ENCODE results near the gene FBXL19. TPM values are rescaled to one million over a fixed set of nuclear protein-coding genes. Genes with fewer than 3 reads are reported as not detected.
A peak's percentile ranks its signal among the peaks of the same experiment; 100 is the strongest.

FBXL19 gene
- total RNA-seq, 1 donor from 2014 or later: 66.9 TPM

DNA sequence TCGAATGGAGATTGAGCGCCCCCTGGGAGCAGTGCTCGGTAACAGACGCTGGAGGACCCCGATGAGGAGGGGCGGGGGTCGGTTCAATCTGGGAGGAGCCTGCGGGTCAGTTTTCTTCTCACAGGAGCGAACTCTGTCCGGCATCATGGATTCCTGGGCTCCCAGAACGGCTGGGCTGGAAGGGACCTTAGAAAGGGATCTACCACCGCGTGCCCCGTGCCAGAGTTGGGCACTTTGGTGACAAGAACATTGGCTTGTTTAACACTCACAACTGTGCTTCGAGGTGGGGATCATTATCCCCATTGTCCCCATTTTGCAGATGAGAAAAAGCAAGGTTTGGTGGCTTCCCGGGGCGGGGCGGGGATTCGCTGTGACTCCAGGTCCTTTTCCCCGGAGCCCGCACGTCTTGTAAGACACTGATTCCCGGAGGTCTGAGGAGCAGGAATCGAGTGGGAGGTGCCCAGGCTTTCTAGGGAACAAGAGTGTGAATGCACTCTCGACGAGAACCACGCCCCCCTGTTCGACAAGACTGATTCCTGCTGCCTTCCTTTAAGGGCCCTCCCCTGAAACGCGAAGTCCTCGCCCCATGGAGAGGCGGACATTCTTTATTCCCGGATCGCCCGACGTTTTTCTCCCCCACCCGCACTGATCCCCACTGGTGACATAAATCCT lies 1.5 kb upstream of the FBXL19 start:
- peak; percentile 69 to 95 for DNase-seq (ENCODE audit: low spot score in 2 of 2)
- TF ChIP-seq, protein P1, sequence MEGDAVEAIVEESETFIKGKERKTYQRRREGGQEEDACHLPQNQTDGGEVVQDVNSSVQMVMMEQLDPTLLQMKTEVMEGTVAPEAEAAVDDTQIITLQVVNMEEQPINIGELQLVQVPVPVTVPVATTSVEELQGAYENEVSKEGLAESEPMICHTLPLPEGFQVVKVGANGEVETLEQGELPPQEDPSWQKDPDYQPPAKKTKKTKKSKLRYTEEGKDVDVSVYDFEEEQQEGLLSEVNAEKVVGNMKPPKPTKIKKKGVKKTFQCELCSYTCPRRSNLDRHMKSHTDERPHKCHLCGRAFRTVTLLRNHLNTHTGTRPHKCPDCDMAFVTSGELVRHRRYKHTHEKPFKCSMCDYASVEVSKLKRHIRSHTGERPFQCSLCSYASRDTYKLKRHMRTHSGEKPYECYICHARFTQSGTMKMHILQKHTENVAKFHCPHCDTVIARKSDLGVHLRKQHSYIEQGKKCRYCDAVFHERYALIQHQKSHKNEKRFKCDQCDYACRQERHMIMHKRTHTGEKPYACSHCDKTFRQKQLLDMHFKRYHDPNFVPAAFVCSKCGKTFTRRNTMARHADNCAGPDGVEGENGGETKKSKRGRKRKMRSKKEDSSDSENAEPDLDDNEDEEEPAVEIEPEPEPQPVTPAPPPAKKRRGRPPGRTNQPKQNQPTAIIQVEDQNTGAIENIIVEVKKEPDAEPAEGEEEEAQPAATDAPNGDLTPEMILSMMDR (IDR thresholded peaks at IDR 0.05): peak; percentile 87 to 93 (median 92)
- H3K27me3 ChIP-seq: no peaks in the 10 kb centered on the region
- peak overlapping the region; percentile 64 to 65 for H3K4me3 ChIP-seq
- peak overlapping the region; percentile 95 to 97 for H3K27ac ChIP-seq
- no peaks in the 10 kb centered on the region for H3K36me3 ChIP-seq
- intact Hi-C loops (cut with DNase I): loop anchor here (1.0 to 2.0 kb wide), 6 partner anchors 26 to 271 kb away; partner anchors contain the start of genes CTF1, FBRS, ORAI3 and PRR14
- H3K4me1 ChIP-seq: peaks cover 3 to 4% of the 10 kb centered on the region in 2 donors
- H3K9me3 ChIP-seq: no peaks in the 10 kb centered on the region

DNA sequence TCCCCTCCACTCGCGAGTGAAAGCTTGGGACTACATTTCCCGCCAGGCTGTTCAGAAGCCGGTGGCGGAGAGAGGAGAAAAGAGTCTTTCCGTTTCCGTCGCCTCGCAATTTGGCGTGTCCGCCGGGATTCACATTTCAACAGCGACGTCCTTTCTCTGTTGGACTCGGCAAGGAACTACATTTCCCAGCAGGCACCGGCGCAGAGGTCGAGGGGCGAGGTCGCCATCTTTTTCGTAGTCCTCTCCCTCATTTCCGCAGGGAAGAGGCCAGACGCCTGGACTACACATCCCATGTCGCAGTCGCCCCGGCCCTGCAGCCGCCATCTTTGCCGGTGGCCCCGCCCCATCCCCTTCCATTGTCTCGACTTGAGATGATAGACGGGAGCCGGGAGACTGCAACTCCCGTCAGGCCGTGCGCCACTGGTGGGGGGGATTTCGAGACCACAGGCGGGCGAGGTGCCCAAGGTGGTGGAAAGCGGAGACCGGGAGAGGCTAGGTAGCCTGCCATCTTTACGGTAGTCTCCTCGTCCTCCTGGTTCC lies 882 bp upstream of the FBXL19 start:
- Histone ChIP-seq H3K9me3 (no peaks in the 10 kb centered on the region), H3K4me3 (peak overlapping the region; percentile 71 to 82), H3K36me3 (no peaks in the 10 kb centered on the region), H3K27ac (peak overlapping the region; percentile 95 to 97), H3K4me1 (peaks cover 3 to 4% of the 10 kb centered on the region in 2 donors), H3K27me3 (no peaks in the 10 kb centered on the region)
- TF ChIP-seq, protein P1 (IDR thresholded peaks at IDR 0.05): no peak
- intact Hi-C loops (cut with DNase I): loop anchor here (1.0 to 2.0 kb wide), 4 partner anchors 26 to 272 kb away; partner anchors contain the start of genes CTF1, FBRS, ORAI3 and PRR14
- DNase-seq (ENCODE audit: low spot score in 2 of 2): peak; percentile 100

DNA sequence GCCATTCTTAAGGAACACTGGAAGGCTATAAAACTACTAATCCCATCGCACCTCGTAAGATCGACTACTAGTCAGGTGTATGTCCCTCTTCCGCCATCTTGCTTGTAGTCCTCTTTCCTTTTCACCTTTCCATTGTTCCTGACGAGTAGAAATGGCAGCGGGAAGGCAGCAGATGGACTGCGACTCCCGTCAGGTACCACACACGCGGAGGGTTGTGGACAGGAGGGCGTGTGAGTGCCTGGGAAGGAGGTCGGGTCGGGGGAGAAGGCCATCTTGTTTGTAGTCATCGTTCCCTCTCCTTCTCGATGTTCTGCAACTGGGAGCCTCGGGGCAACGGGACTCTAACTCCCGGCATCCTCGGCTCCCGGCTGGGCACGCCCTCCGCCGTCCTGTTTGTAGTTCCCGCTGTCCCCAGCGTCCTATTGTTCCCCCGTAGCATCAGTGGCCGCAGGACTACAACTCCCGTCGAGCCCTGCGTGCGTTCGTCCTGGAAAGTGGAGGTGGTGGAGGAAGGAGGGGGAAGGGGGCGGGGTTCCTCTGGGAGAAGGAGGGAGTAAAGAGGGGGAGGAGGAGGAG lies 324 bp upstream of the FBXL19 start:
- Histone ChIP-seq H3K9me3 (no peaks in the 10 kb centered on the region), H3K4me3 (peak overlapping the region; percentile 71 to 82), H3K36me3 (no peaks in the 10 kb centered on the region), H3K27ac (peak overlapping the region; percentile 95 to 97), H3K4me1 (peaks cover 3 to 4% of the 10 kb centered on the region in 2 donors), H3K27me3 (no peaks in the 10 kb centered on the region)
- TF ChIP-seq, protein P1 (IDR thresholded peaks at IDR 0.05): no peak
- DNase-seq (ENCODE audit: low spot score in 2 of 2): peak; percentile 99 to 100
- intact Hi-C loops (cut with DNase I): loop anchor here (1.0 to 2.0 kb wide), 5 partner anchors 26 to 272 kb away; partner anchors contain the start of genes CTF1, FBRS, ORAI3 and PRR14

DNA sequence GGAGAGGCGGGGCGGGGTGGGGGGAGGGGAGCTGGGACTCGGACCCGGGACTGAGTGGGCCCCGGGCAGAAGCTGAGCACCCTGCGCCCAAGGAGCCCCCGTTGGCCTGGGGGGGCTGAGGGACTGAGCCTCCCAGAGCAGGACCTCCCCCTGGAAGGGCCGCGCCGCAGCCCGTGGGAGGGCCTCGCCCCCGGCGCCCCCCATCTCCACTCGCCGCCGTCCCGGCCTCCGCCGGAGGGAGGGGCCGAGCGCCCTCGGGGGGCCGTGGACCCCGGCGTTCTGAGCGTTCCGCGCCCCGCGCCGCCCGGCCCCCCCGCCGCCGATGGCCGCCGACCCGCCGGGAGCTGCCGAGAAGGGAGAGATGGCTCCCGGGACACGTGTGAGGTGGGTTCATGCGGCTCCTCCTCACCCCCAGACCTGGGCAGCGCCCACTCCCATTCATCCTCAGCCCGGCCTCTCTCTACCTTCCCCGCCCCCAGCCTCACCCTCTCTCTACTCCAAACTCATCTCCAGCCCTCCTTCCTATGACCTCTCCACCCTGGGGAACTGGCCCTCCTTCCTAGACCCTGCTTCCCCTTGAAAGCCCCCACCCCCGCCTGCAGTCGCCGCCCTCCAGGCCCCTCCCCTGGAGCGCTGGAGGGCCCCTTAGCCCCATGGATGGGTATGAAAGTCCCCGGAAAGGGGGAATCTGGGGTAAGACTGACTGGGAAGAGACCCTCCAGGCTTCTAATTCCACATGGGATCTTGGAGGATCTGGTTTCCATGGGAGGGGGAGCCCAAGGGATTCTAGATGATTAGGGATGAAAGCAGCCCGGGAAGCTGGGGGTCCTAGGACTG lies 922 bp downstream of the FBXL19 start:
- Histone ChIP-seq H3K4me1 (peaks cover 3 to 4% of the 10 kb centered on the region in 2 donors), H3K27ac (peak overlapping the region; percentile 95 to 97), H3K27me3 (no peaks in the 10 kb centered on the region), H3K9me3 (no peaks in the 10 kb centered on the region), H3K36me3 (peaks cover 0 to 2% of the 10 kb centered on the region in 2 donors), H3K4me3 (peak overlapping the region; percentile 71 to 82)
- TF ChIP-seq, protein P1 (IDR thresholded peaks at IDR 0.05): no peak
- intact Hi-C loops (cut with DNase I): loop anchor here (2.0 kb wide), 1 partner anchor 17 kb away; no protein-coding TSS in a partner anchor
- DNase-seq (ENCODE audit: low spot score in 2 of 2): peak in 1 of 2 donors; percentile 72
